ENCODE measurements around the gene DSP. TPM values are rescaled to one million over a fixed set of nuclear protein-coding genes. Genes with fewer than 3 reads are reported as not detected.
A peak's percentile ranks its signal among the peaks of the same experiment; 100 is the strongest.

Gene DSP
- total and polyA plus RNA-seq, 2 of the 13 experiments (the other 11 are each of a cell fraction or from before 2014, with no cell fraction given): 89.8 to 117 TPM

- TF ChIP-seq CENPT (CRISPR knock-in tag; IDR thresholded peaks at IDR 0.05; ENCODE audit: low read depth) (no peak), CREBL2 (CRISPR knock-in tag; IDR thresholded peaks at IDR 0.05; ENCODE audit: borderline replicate concordance) (no peak), PCBP1 (IDR thresholded peaks at IDR 0.05; ENCODE audit: borderline replicate concordance, low read depth, low read length) (no peak), DMTF1 (CRISPR knock-in tag; IDR thresholded peaks at IDR 0.05) (no peak), ZSCAN31 (CRISPR knock-in tag; IDR thresholded peaks at IDR 0.05; ENCODE audit: low read depth) (no peak; the same call in 1 of the 2 replicates), KDM6A (CRISPR knock-in tag; IDR thresholded peaks at IDR 0.05; ENCODE audit: low read depth) (peak; percentile 81), ZNF564 (CRISPR knock-in tag; IDR thresholded peaks at IDR 0.05) (peak; percentile 77), ZNF468 (CRISPR knock-in tag; IDR thresholded peaks at IDR 0.05) (0 out of 2 replicates have a peak, but pooled peaks have one; percentile 25), NFKB2 (CRISPR knock-in tag; IDR thresholded peaks at IDR 0.05; ENCODE audit: borderline replicate concordance) (peak; percentile 39; the same call in 1 of the 2 replicates), SAFB2 (CRISPR knock-in tag; IDR thresholded peaks at IDR 0.05; ENCODE audit: borderline replicate concordance, low read depth) (peak; percentile 84; the same call in 1 of the 2 replicates), DNMT1 (CRISPR knock-in tag; IDR thresholded peaks at IDR 0.05) (no peak; the same call in 1 of the 2 replicates), HNRNPK (IDR thresholded peaks at IDR 0.05; ENCODE audit: low read depth, low read length, poor library complexity, severe bottlenecking) (no peak), BRCA1 (CRISPR knock-in tag; IDR thresholded peaks at IDR 0.05) (no peak), KLF11 (CRISPR knock-in tag; IDR thresholded peaks at IDR 0.05) (peak; percentile 91; the same call in 1 of the 2 replicates), SIN3B (IDR thresholded peaks at IDR 0.05; ENCODE audit: low read length) (0 out of 2 replicates have a peak, but pooled peaks have one; percentile 25), STAT6 (CRISPR knock-in tag; IDR thresholded peaks at IDR 0.05; ENCODE audit: borderline replicate concordance) (peak; percentile 93), ZNF512 (CRISPR knock-in tag; IDR thresholded peaks at IDR 0.05) (no peak), ZNF552 (CRISPR knock-in tag; IDR thresholded peaks at IDR 0.05; ENCODE audit: borderline replicate concordance) (0 out of 2 replicates have a peak, but pooled peaks have one; percentile 16), MED1 (CRISPR knock-in tag; IDR thresholded peaks at IDR 0.05) (peak; percentile 97), ZNF30 (CRISPR knock-in tag; IDR thresholded peaks at IDR 0.05) (no peak), ZFAT (CRISPR knock-in tag; conservative IDR thresholded peaks at IDR 0.05) (no peak)
- TF ChIP-seq, protein P1, sequence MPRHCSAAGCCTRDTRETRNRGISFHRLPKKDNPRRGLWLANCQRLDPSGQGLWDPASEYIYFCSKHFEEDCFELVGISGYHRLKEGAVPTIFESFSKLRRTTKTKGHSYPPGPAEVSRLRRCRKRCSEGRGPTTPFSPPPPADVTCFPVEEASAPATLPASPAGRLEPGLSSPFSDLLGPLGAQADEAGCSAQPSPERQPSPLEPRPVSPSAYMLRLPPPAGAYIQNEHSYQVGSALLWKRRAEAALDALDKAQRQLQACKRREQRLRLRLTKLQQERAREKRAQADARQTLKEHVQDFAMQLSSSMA (CRISPR knock-in tag; IDR thresholded peaks at IDR 0.05): peak; percentile 89; the same call in 1 of the 2 replicates
These were observed 19.9 kb downstream of the DSP start (continued) for GRCh38 chr6:7561153-7561964.
